Upper lobe of right lung (tissue), 1 donor: Measurements from ENCODE around the gene TRAF2. TPM values are rescaled to one million over a fixed set of nuclear protein-coding genes. Genes with fewer than 3 reads are reported as not detected.

Source experiments
- ATAC-seq: fragments of 200-7000 bp; cut with Tn5 transposase; one replicate; pipeline ENCODE4 v1.9.1; 2020; ENCODE audit warnings: mild to moderate bottlenecking, moderate library complexity
- DNase-seq: peaks from one replicate; pipeline ENCODE4 v3.0.0-alpha.2; 2020
- H3K27ac ChIP-seq: fragments of 200-600 bp; one replicate; pipeline ENCODE4 v1.8.0; 2022
- H3K27me3 ChIP-seq: fragments of 200-600 bp; one replicate; pipeline ENCODE4 v1.8.0; 2022; ENCODE audit warnings: mild to moderate bottlenecking
- H3K36me3 ChIP-seq: fragments of 200-600 bp; one replicate; pipeline ENCODE4 v1.8.0; 2022
- H3K4me1 ChIP-seq: fragments of 200-600 bp; one replicate; pipeline ENCODE4 v1.8.0; 2022
- H3K4me3 ChIP-seq: fragments of 200-600 bp; one replicate; pipeline ENCODE4 v1.8.0; 2022; ENCODE audit warnings: mild to moderate bottlenecking
- H3K9me3 ChIP-seq: fragments of 200-600 bp; one replicate; pipeline ENCODE4 v1.8.0; 2022
- CTCF ChIP-seq: fragments of 200-600 bp; IDR thresholded peaks from one replicate; pipeline ENCODE4 v1.8.0; 2022; ENCODE audit warnings: antibody characterized with exemption
- intact Hi-C: fragments of 100-400 bp; cut with DNase I; formaldehyde crosslinking; loops from one replicate; pipeline ENCODE4 v1.11.0; 2022
- total RNA-seq: library from RNA; stranded (reverse); fragmentation: NEBNext Ultra II Directional; extraction: Animal tissue kit (Norgen Biotek cat#: 25700); gene quantifications from one replicate; pipeline ENCODE4 v1.2.1, GENCODE V29; 2021
- donor health status: DM: no; HTN: yes; CAD: no; lungs with severe emphysema.

TRAF2 gene
- total RNA-seq, 1 donor from 2014 or later: 14.8 TPM

GRCh38 chr9:136849960-136850865 lies 36.1 kb upstream of the TRAF2 start:
- peaks cover 17% of the 10 kb centered on the region for H3K4me1 ChIP-seq
- H3K27ac ChIP-seq: peak overlapping the region; percentile 87
- ATAC-seq (no peak), DNase-seq (no peak)
- H3K27me3 ChIP-seq: peaks cover 19% of the 10 kb centered on the region
- no peaks in the 10 kb centered on the region for H3K36me3 ChIP-seq
- TF ChIP-seq CTCF: no peak
- H3K9me3 ChIP-seq: no peaks in the 10 kb centered on the region
- peak overlapping the region; percentile 89 for H3K4me3 ChIP-seq
- intact Hi-C loops: no loop called here

GRCh38 chr9:136850866-136851775 lies 35.2 kb upstream of the TRAF2 start:
- peaks cover 17% of the 10 kb centered on the region for H3K4me1 ChIP-seq
- no peak for TF ChIP-seq CTCF

GRCh38 chr9:136851941-136852663 lies 34.2 kb upstream of the TRAF2 start, which contains the start of gene MAMDC4:
Gene MAMDC4 (plus strand): TSS chr9:136852346. CDS start chr9:136852417, 71 bp downstream.
- intact Hi-C loops: no loop called here
- ATAC-seq: no peak
- DNase-seq: no peak
- Histone ChIP-seq H3K27ac (no peak within 1 kb of the TSS), H3K4me3 (no peak within 1 kb of the TSS), H3K27me3 (peaks cover 2% of the 10 kb centered on the region), H3K36me3 (no peaks in the 10 kb centered on the region), H3K9me3 (no peaks in the 10 kb centered on the region), H3K4me1 (peaks cover 12% of the 10 kb centered on the region)
- no peak for TF ChIP-seq CTCF

More at GRCh38 chr9:136850866-136851775, 35.2 kb upstream of the TRAF2 start:
- ATAC-seq (no peak), DNase-seq (no peak)
- Histone ChIP-seq H3K27ac (no peak overlapping the region), H3K27me3 (peaks cover 11% of the 10 kb centered on the region), H3K36me3 (no peaks in the 10 kb centered on the region), H3K9me3 (no peaks in the 10 kb centered on the region), H3K4me3 (no peak overlapping the region)
- intact Hi-C loops: no loop called here

- no peaks in the 10 kb centered on the region for H3K36me3 ChIP-seq
- no peak overlapping the region for H3K27ac ChIP-seq
- no peaks in the 10 kb centered on the region for H3K9me3 ChIP-seq
- peaks cover 12% of the 10 kb centered on the region for H3K4me1 ChIP-seq
- intact Hi-C loops: no loop called here
- no peak overlapping the region for H3K4me3 ChIP-seq
- no peaks in the 10 kb centered on the region for H3K27me3 ChIP-seq
- no peak for TF ChIP-seq CTCF
- ATAC-seq (no peak), DNase-seq (no peak)
Measured at GRCh38 chr9:136852664-136853595, 33.4 kb upstream of the TRAF2 start.
